ENCODE measurements around the gene DOK3. TPM values are rescaled to one million over a fixed set of nuclear protein-coding genes. Genes with fewer than 3 reads are reported as not detected.
A peak's percentile ranks its signal among the peaks of the same experiment; 100 is the strongest.

Gene DOK3
- total and polyA plus RNA-seq, 8 donors = 5.8 to 90.5 (median 7.1) TPM

DNA sequence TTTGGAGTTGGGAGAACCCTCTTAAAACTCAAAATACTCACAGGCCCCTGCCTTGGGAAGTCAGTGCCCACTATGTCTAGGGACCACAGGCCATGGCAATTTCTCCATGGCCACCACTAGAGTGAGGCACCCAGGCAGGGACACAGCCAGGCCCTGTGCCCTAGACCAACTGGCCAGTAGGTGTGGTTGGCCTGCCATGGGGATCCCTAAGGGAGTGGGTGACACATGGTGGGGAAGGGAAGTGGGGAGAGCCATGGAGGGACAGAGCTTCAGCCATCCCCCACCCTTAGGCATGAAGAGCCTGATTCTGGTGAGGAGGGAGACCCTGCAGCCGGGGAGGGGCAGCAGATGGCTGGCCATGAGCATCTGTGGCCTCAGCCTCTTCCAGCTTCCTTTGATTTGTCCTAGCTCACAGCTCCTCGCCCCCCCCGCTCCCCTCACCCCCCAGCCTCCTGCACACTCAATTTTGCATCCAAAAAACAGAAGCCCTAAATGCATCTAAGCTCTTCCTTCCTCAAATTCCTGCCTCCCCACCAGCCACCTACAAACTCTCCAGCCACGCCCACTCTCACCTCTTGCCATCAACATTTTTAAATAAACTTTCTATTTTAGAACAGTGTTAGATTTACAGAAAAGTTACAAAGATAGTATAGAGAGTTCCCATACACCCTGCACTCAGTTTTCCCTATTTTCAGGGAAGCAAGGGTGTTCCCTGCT lies 34.6 kb downstream of the DOK3 start:
- H3K4me3 ChIP-seq = no peak overlapping the region
- peaks cover 29 to 50% of the 10 kb centered on the region in 2 donors for H3K4me1 ChIP-seq
- ATAC-seq (no peak), DNase-seq (no peak)
- H3K27ac ChIP-seq = no peak overlapping the region
- H3K9me3 ChIP-seq = no peaks in the 10 kb centered on the region
- peaks cover 0 to 33% of the 10 kb centered on the region in 2 donors for H3K27me3 ChIP-seq
- intact Hi-C loops (cut with DNase I) = no loop called here
- TF ChIP-seq, protein P1, sequence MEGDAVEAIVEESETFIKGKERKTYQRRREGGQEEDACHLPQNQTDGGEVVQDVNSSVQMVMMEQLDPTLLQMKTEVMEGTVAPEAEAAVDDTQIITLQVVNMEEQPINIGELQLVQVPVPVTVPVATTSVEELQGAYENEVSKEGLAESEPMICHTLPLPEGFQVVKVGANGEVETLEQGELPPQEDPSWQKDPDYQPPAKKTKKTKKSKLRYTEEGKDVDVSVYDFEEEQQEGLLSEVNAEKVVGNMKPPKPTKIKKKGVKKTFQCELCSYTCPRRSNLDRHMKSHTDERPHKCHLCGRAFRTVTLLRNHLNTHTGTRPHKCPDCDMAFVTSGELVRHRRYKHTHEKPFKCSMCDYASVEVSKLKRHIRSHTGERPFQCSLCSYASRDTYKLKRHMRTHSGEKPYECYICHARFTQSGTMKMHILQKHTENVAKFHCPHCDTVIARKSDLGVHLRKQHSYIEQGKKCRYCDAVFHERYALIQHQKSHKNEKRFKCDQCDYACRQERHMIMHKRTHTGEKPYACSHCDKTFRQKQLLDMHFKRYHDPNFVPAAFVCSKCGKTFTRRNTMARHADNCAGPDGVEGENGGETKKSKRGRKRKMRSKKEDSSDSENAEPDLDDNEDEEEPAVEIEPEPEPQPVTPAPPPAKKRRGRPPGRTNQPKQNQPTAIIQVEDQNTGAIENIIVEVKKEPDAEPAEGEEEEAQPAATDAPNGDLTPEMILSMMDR (IDR thresholded peaks at IDR 0.05) = no peak
- H3K36me3 ChIP-seq = no peaks in the 10 kb centered on the region

DNA sequence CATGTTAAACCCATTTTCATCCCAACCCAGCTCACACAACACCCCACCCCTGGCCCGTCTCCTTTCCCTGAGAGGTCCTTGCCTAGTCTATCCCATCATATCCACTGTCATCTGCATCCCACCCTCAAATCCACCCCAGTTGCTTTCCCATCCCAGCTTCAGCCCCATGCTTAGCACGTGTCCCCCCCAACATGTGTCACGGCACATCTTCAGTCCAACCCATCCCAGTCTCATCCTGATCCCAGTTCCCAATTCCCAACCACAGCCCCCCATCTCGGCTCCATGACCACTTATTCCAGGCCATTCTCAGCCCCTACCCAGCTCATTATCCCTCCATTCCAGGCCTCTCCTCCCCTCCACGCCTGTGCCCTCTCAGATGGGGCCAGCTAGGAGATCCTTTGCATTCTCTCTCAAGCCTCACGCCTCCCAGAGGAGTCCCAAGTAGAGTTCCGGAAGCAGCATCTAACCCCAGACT lies 35.6 kb downstream of the DOK3 start:
- ATAC-seq (no peak), DNase-seq (no peak)
- peaks cover 19 to 40% of the 10 kb centered on the region in 2 donors for H3K4me1 ChIP-seq
- no peak overlapping the region for H3K27ac ChIP-seq
- TF ChIP-seq, protein P1 (IDR thresholded peaks at IDR 0.05) = no peak
- no peaks in the 10 kb centered on the region for H3K36me3 ChIP-seq
- intact Hi-C loops (cut with DNase I) = no loop called here
- H3K4me3 ChIP-seq = no peak overlapping the region
- no peaks in the 10 kb centered on the region for H3K9me3 ChIP-seq
- peaks cover 0 to 33% of the 10 kb centered on the region in 2 donors for H3K27me3 ChIP-seq

DNA sequence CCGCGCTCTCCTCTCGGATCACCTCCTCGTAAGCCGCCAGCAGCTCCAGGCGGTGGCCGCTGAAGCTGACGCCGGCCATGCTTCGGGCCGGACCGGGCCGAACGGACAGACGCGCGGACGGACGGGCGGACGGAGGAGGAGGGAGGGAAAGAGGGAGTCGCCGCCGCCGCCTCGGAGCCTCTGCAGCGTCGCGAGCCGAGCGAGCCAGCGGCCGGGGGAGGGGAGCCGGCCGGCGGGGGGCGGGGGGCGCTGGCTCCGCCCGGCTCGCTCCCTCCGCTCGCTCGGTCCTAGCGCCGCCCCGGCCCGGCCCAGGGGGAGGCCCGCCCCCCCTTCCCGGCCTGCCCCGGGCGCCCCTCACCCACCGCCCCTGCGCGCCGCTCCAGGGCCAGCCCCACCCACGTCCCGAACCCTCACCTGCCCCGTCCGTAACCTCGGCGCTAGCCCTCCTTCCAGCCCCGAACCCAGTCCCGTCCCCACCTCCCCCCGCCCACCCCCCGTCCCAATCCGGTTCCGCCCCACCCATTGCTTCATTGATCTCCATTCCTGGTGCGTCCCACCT lies 36.1 kb downstream of the DOK3 start, which contains the start of gene DBN1:
Gene DBN1 (minus strand): TSS at position 192 of the 559 bp plus-strand sequence. CDS start 113 bp downstream, at position 79.
- H3K36me3 ChIP-seq = no peaks in the 10 kb centered on the region
- ATAC-seq (peak; percentile 68), DNase-seq (peak in 2 of 4 donors; percentile 66 to 87)
- H3K4me3 ChIP-seq = peak within 1 kb of the TSS; percentile 53 to 60
- H3K27me3 ChIP-seq = peaks cover 0 to 33% of the 10 kb centered on the region in 2 donors
- peak within 1 kb of the TSS; percentile 45 to 73 for H3K27ac ChIP-seq
- TF ChIP-seq, protein P1 (IDR thresholded peaks at IDR 0.05) = no peak
- H3K9me3 ChIP-seq = no peaks in the 10 kb centered on the region
- intact Hi-C loops (cut with DNase I) = no loop called here
- H3K4me1 ChIP-seq = peaks cover 14 to 35% of the 10 kb centered on the region in 2 donors

DNA sequence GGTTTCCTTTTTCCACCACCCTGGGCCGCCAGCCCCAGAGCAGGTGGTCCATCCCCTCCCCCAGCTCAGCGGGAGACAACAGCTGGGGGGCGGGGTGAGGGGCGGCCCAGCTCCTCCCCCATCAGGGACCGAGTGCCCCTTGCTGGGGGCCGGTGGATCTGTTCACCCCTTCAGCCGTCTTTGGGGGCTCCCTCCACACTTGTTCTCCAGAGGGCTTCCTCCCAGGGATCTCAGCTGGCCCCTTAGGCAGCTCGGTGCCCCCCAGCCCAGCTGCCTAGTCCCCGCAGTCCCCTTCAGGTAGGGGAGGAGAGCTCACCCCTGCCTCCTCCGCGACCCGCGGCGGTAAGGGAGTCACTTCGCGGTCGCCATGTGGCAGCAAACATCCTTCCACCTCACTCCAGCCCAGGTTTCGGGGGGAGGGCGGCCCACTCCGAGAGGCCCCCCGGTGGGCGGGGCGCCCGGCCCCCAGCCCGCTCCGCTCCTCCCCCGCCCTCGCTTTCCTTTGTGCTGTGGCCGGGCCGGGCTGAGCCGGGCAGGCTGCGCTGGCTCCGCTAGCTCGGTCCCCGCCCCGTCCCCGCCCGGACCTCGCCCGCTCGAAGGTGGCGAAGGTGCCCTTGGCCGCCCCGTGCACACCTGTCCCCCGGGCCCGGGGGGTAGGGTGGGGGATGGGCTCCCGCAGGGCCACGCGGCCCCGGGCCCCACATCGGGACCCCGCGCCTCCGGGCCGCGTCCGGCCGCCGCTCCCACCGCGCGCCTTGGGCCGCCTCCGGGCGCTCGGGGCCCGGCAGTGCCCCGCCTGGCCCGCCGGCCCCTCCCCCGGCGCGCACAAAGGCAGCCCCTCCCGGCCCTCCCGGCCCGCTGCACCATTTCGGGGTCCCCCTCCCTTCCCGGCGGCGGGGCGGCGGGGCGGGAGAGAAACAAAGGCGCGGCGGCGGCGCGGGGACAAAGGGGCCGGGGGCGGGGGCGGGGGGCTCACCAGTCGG lies 36.9 kb downstream of the DOK3 start:
- H3K9me3 ChIP-seq = no peaks in the 10 kb centered on the region
- H3K27me3 ChIP-seq = peaks cover 0 to 33% of the 10 kb centered on the region in 2 donors
- intact Hi-C loops (cut with DNase I) = no loop called here
- TF ChIP-seq, protein P1 (IDR thresholded peaks at IDR 0.05) = no peak
- ATAC-seq (peak; percentile 43), DNase-seq (peak in 2 of 4 donors; percentile 55 to 86)
- H3K4me3 ChIP-seq = peak overlapping the region; percentile 53 to 60
- H3K36me3 ChIP-seq = no peaks in the 10 kb centered on the region
- peaks cover 11 to 27% of the 10 kb centered on the region in 2 donors for H3K4me1 ChIP-seq
- H3K27ac ChIP-seq = peak overlapping the region; percentile 45 to 73
